Mammary epithelial cell (primary cell): ENCODE data around the gene MS4A5.

Source experiments
- EZH2 ChIP-seq: IDR thresholded peaks from 2 replicates; pipeline ENCODE4 v1.6.1; 2012; ENCODE audit warnings: low read length, inconsistent platforms, borderline replicate concordance
- TF ChIP-seq, protein P1 (sequence below), 2 donors: IDR thresholded peaks in 1 of 2; conservative IDR thresholded peaks in 1 of 2; 2 replicates each; pipeline ENCODE4 v1.5.1; 2011 to 2012; ENCODE audit warnings: inconsistent platforms in 2 of 2, low read length in 2 of 2, mild to moderate bottlenecking in 2 of 2, control low read depth in 1 of 2, low read depth in 1 of 2; ENCODE audit not compliant: insufficient read depth in 1 of 2; ENCODE audit errors: extremely low read depth in 1 of 2

- TF ChIP-seq, protein P1, sequence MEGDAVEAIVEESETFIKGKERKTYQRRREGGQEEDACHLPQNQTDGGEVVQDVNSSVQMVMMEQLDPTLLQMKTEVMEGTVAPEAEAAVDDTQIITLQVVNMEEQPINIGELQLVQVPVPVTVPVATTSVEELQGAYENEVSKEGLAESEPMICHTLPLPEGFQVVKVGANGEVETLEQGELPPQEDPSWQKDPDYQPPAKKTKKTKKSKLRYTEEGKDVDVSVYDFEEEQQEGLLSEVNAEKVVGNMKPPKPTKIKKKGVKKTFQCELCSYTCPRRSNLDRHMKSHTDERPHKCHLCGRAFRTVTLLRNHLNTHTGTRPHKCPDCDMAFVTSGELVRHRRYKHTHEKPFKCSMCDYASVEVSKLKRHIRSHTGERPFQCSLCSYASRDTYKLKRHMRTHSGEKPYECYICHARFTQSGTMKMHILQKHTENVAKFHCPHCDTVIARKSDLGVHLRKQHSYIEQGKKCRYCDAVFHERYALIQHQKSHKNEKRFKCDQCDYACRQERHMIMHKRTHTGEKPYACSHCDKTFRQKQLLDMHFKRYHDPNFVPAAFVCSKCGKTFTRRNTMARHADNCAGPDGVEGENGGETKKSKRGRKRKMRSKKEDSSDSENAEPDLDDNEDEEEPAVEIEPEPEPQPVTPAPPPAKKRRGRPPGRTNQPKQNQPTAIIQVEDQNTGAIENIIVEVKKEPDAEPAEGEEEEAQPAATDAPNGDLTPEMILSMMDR (conservative IDR thresholded peaks at IDR 0.05 in 1 of 2, IDR thresholded peaks at IDR 0.05 in 1 of 2; ENCODE audit: extremely low read depth in 1 of 2, insufficient read depth in 1 of 2, low read depth in 1 of 2, low read length in 2 of 2) = no peak
- no peak for TF ChIP-seq EZH2
These were observed at the start of gene MS4A5 for GRCh38 chr11:60429272-60429671.
